Tibial nerve (tissue), 4 donors: Measurements from ENCODE around the gene PYGL. TPM values are rescaled to one million over a fixed set of nuclear protein-coding genes. Genes with fewer than 3 reads are reported as not detected.
A peak's percentile ranks its signal among the peaks of the same experiment; 100 is the strongest.

Experiments used
- DNase-seq, 2 donors: peaks; one replicate each; pipeline ENCODE4 v3.0.0-alpha.2; 2019; ENCODE audit warnings: low spot score in 2 of 2
- H3K27ac ChIP-seq, 4 donors: fragments of 200-600 bp; sonication (generic) in 3 of 4; one replicate each; pipeline ENCODE4 v1.5.1; 2017 to 2019; ENCODE audit warnings: mild to moderate bottlenecking in 1 of 4
- H3K27me3 ChIP-seq, 2 donors: fragments of 200-600 bp; sonication (generic) in 1 of 2; one replicate each; pipeline versions ENCODE4 v1.5.1 to v1.6.0; 2017 to 2019
- H3K36me3 ChIP-seq, 3 donors: fragments of 200-600 bp; sonication (generic); one replicate each; pipeline ENCODE4 v1.5.1; 2018 to 2019
- H3K4me1 ChIP-seq, 4 donors: fragments of 200-600 bp; sonication (generic) in 3 of 4; one replicate each; pipeline ENCODE4 v1.5.1; 2017 to 2019
- H3K4me3 ChIP-seq, 4 donors: fragments of 200-600 bp; sonication (generic) in 3 of 4; one replicate each; pipeline ENCODE4 v1.5.1; 2017 to 2019; ENCODE audit warnings: mild to moderate bottlenecking in 1 of 4, moderate library complexity in 1 of 4
- H3K9me3 ChIP-seq, 4 donors: fragments of 200-600 bp; sonication (generic) in 3 of 4; one replicate each; pipeline ENCODE4 v1.5.1; 2017 to 2019
- EP300 ChIP-seq, 2 donors: sonication (generic); formaldehyde crosslinking; IDR thresholded peaks; one replicate each; pipeline ENCODE4 v1.6.1; 2017; ENCODE audit warnings: antibody characterized with exemption in 2 of 2, mild to moderate bottlenecking in 1 of 2
- POLR2A ChIP-seq, 2 donors: fragments of 450-650 bp; IDR thresholded peaks; one replicate each; pipeline ENCODE4 v1.6.1; 2017; ENCODE audit warnings: antibody characterized with exemption in 2 of 2, mild to moderate bottlenecking in 2 of 2, moderate library complexity in 2 of 2
- WGBS, 2 donors: methylation state at CpG; one replicate each; pipeline ENCODE4 v1.1.5; 2018; 5-methylcytosine and 5-hydroxymethylcytosine counted together
- total RNA-seq, 4 donors: library from RNA; depleted of rRNA; stranded (reverse); fragments of >200 nt; gene quantifications; one replicate each; pipeline ENCODE4 v1.1.0, GENCODE V29; 2016
- TF ChIP-seq, protein P1 (sequence below), 5 experiments: fragments of 200-600 bp in 3 of 5; fragments of 450-650 bp in 2 of 5; sonication (generic) in 3 of 5; IDR thresholded peaks; one replicate each; pipeline ENCODE4 v1.5.1; 2016 to 2019; ENCODE audit warnings: antibody characterized with exemption in 5 of 5, mild to moderate bottlenecking in 3 of 5, moderate library complexity in 2 of 5

The PYGL gene
- total RNA-seq, 4 donors from 2014 or later = 50.0 to 112 (median 74.3) TPM

DNA sequence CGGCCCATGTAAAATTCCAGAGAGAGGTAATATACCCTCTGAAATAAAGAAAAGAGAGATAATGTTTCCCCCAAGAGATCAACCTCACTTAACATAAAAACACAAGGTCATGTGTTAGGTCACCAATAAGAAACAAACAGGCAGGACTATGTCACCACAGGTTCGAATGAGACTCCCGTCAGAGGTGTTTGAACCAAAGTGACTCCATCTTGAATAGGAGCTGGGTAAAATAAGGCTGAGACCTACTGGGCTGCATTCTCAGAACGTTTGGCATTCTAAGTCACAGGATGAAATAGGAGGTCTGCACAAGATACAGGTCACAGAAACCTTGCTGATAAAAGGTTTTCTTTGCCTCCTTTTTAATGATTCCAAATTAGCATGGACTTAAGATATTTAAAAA, 6.5 kb downstream of the PYGL start:
- Histone ChIP-seq H3K9me3 (no peaks in the 10 kb centered on the region), H3K36me3 (peaks cover 0 to 35% (median 0%) of the 10 kb centered on the region in 3 donors), H3K4me3 (no peak overlapping the region), H3K27ac (peak overlapping the region in 2 of 4 donors; percentile 15 to 18), H3K27me3 (no peaks in the 10 kb centered on the region), H3K4me1 (peaks cover 0 to 11% (median 0%) of the 10 kb centered on the region in 4 donors)
- 83 to 86% methylated on average over 4 of the region's 4 CpGs for WGBS, 2 donors
- TF ChIP-seq EP300 (IDR thresholded peaks at IDR 0.05) = no peak
- no peak for TF ChIP-seq POLR2A (IDR thresholded peaks at IDR 0.05)
- TF ChIP-seq, protein P1, sequence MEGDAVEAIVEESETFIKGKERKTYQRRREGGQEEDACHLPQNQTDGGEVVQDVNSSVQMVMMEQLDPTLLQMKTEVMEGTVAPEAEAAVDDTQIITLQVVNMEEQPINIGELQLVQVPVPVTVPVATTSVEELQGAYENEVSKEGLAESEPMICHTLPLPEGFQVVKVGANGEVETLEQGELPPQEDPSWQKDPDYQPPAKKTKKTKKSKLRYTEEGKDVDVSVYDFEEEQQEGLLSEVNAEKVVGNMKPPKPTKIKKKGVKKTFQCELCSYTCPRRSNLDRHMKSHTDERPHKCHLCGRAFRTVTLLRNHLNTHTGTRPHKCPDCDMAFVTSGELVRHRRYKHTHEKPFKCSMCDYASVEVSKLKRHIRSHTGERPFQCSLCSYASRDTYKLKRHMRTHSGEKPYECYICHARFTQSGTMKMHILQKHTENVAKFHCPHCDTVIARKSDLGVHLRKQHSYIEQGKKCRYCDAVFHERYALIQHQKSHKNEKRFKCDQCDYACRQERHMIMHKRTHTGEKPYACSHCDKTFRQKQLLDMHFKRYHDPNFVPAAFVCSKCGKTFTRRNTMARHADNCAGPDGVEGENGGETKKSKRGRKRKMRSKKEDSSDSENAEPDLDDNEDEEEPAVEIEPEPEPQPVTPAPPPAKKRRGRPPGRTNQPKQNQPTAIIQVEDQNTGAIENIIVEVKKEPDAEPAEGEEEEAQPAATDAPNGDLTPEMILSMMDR (IDR thresholded peaks at IDR 0.05) = no peak
- no peak for DNase-seq

DNA sequence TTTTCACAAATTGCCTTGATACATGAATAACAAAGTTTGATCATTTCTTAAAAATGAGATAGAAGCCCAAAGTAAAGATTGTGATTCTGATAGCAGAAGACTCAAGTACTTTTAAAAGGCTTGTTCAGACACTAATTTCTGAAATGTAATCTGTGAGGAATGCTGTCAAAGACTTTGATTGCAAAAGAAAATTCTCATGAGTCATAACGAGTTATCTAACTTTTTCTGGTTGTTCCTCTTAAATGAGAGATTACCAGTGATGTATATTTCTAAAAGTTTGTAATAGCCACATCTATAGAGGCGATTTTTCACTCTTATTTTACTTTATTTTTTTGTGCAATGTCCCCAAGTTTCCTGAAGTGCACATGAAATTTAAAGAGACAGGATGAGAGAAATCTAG, 7.0 kb downstream of the PYGL start:
- TF ChIP-seq POLR2A (IDR thresholded peaks at IDR 0.05) (no peak), EP300 (IDR thresholded peaks at IDR 0.05) (no peak)
- TF ChIP-seq, protein P1 (IDR thresholded peaks at IDR 0.05) = no peak
- no peak for DNase-seq
- H3K27me3 ChIP-seq = no peaks in the 10 kb centered on the region
- peak overlapping the region in 2 of 4 donors; percentile 15 to 18 for H3K27ac ChIP-seq
- H3K36me3 ChIP-seq = peaks cover 0 to 40% (median 0%) of the 10 kb centered on the region in 3 donors
- H3K4me1 ChIP-seq = peaks cover 0 to 9% (median 0%) of the 10 kb centered on the region in 4 donors
- H3K4me3 ChIP-seq = no peak overlapping the region
- WGBS, 2 donors = 57 to 66% methylated on average over 2 of the region's 2 CpGs
- no peaks in the 10 kb centered on the region for H3K9me3 ChIP-seq

DNA sequence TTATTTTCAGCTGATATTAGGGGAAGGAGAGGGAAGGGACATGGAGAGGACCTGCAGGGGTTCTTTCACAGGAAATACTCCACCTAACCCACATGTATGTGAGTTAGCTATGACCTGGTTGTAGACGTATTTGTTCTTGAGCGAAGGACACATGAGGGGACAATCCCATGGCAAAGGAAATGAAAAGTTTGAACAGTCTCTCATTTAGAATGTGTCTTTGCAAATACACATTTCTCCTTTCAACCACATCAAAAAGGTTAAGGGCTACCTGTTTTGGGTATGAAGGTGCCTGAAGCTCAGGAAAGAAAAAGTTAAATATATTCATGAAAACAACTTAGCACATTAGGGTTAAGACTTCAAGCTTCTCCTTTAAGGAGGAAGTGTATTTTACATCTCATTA, 7.4 kb downstream of the PYGL start:
- no peaks in the 10 kb centered on the region for H3K9me3 ChIP-seq
- H3K36me3 ChIP-seq = peaks cover 0 to 44% (median 0%) of the 10 kb centered on the region in 3 donors
- H3K27ac ChIP-seq = no peak overlapping the region
- no peak overlapping the region for H3K4me3 ChIP-seq
- H3K27me3 ChIP-seq = no peaks in the 10 kb centered on the region
- peaks cover 0 to 9% (median 0%) of the 10 kb centered on the region in 4 donors for H3K4me1 ChIP-seq
- TF ChIP-seq, protein P1 (IDR thresholded peaks at IDR 0.05) = no peak
- TF ChIP-seq EP300 (IDR thresholded peaks at IDR 0.05) (no peak), POLR2A (IDR thresholded peaks at IDR 0.05) (no peak)
- WGBS, 2 donors = 78 to 84% methylated on average over 2 of the region's 2 CpGs
- no peak for DNase-seq

DNA sequence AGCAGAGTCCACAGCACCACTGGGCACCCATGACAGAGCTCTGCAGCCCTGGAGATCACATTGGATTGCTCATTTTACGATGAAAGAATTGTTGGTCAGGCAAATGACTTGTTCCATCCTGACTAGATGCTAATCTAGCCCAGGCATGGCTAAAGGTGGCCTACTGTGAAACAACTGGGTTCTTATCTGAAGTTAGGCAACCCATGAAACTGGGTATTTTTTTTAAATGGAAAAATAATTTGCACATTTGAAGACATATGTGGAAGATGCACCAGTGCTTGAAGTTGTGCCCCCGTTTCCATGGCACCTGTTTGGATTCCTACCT, 8.3 kb downstream of the PYGL start:
- 61 to 63% methylated on average over 2 of the region's 2 CpGs for WGBS, 2 donors
- Histone ChIP-seq H3K27ac (no peak overlapping the region), H3K4me3 (no peak overlapping the region), H3K36me3 (peaks cover 0 to 50% (median 0%) of the 10 kb centered on the region in 3 donors), H3K4me1 (peaks cover 0 to 9% (median 0%) of the 10 kb centered on the region in 4 donors), H3K27me3 (no peaks in the 10 kb centered on the region), H3K9me3 (no peaks in the 10 kb centered on the region)
- no peak for TF ChIP-seq EP300 (IDR thresholded peaks at IDR 0.05)
- TF ChIP-seq POLR2A (IDR thresholded peaks at IDR 0.05) = no peak
- TF ChIP-seq, protein P1 (IDR thresholded peaks at IDR 0.05) = no peak
- DNase-seq = no peak

DNA sequence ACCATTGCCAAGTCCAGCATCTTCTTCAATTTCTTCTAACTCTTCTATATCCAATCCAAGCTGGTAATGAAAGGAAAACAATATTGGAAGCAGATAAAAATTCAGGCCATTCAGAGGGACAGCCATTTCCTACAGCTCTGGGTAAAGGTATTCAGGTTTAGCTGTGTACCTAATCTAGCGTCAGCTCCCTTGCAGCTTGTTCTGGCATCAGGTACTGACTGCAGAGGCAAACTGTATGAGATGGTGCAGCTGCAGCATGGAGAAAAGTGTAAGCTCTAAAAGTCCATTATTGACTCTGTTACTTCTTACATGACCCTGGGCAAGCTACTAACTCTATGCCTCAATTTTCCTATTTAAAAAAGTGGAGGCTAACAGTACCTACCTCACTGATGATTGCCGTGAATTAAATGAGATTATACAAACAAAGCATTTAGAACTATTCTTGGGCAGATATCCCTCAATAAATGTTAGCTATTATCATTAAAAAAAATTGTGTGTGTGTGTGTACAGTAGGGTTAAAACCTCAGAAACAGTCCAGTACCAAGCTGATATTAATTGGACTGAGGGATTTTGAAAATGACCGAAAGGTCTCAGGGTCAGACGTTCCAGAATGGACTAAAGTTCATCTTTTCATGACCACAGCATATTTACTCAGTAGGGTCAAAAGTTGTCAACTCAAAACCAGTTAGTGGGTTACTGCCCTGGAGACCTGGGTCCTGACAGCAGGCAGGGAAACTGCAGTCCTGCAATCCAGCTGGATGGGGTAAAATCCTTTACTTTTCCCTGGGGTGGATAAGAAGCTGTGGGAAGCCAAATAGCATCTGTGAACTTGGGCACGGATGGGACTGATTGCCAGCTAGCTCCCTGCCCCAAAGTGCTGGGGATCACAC, 8.9 kb downstream of the PYGL start:
- Histone ChIP-seq H3K4me3 (no peak overlapping the region), H3K4me1 (peaks cover 0 to 9% (median 0%) of the 10 kb centered on the region in 4 donors), H3K27me3 (no peaks in the 10 kb centered on the region), H3K27ac (no peak overlapping the region), H3K9me3 (no peaks in the 10 kb centered on the region), H3K36me3 (peaks cover 0 to 53% (median 0%) of the 10 kb centered on the region in 3 donors)
- WGBS, 2 donors = 59 to 62% methylated on average over 5 of the region's 5 CpGs
- TF ChIP-seq POLR2A (IDR thresholded peaks at IDR 0.05) (no peak), EP300 (IDR thresholded peaks at IDR 0.05) (no peak)
- TF ChIP-seq, protein P1 (IDR thresholded peaks at IDR 0.05) = no peak
- no peak for DNase-seq
